SK-N-SH (cell line): ENCODE results near the gene SPIRE2. TPM values are rescaled to one million over a fixed set of nuclear protein-coding genes. Genes with fewer than 3 reads are reported as not detected.
"Not testable (repeated sequence)": the region's sequence is repeated elsewhere in the genome, so short reads cannot be mapped to it uniquely, and the experiment has no call there.

Source experiments
- CTCF ChIA-PET: fragments of 300-600, 350-600 bp; formaldehyde crosslinking; extraction: SDS; loops from one replicate; lab custom pipeline; 2021; lab: Yijun Ruan, JAX
- POLR2A ChIA-PET: fragments of 350-600 bp; sonication (Branson Sonifier 250); formaldehyde crosslinking; extraction: SDS; loops from one replicate; lab custom pipeline; 2020; ENCODE audit warnings: antibody characterized with exemption, inconsistent platforms; lab: Yijun Ruan, JAX
- DNase-seq: peaks from one replicate; pipeline ENCODE4 v3.0.0; 2012
- H2AFZ ChIP-seq: fragments of 200-600 bp; sonication (generic); 2 replicates; pipeline ENCODE4 v1.8.1; 2016; ENCODE audit warnings: antibody characterized with exemption, mild to moderate bottlenecking, low read depth
- H3F3A ChIP-seq: fragments of 200-600 bp; sonication (generic); replicated peaks from 2 replicates; pipeline ENCODE3; 2016; ENCODE audit warnings: antibody characterized with exemption, mild to moderate bottlenecking; ENCODE audit not compliant: insufficient read depth
- H3K27ac ChIP-seq, 2 experiments: fragments of 200-500 bp in 1 of 2; fragments of 200-600 bp in 1 of 2; sonication (Bioruptor generic) in 1 of 2; sonication (generic), shearing (Covaris generic) in 1 of 2; 2 replicates each; pipeline versions ENCODE4 v1.5.1 to v1.6.1; 2014 to 2016; ENCODE audit warnings: low read depth in 2 of 2, inconsistent platforms in 1 of 2, low read length in 1 of 2, mild to moderate bottlenecking in 1 of 2, mixed read lengths in 1 of 2
- H3K27me3 ChIP-seq: fragments of 200-600 bp; sonication (generic), shearing (Covaris generic); 2 replicates; pipeline ENCODE4 v1.6.1; 2016; ENCODE audit warnings: mixed run types; ENCODE audit not compliant: insufficient read depth
- H3K36me3 ChIP-seq, 2 experiments: fragments of 200-500 bp in 1 of 2; fragments of 200-600 bp in 1 of 2; sonication (Bioruptor generic) in 1 of 2; sonication (generic) in 1 of 2; replicated peaks in 1 of 2; 2 replicates each; pipeline versions ENCODE3 to v1.5.1; 2014 to 2016; ENCODE audit warnings: low read length in 1 of 2, mild to moderate bottlenecking in 1 of 2; ENCODE audit not compliant: insufficient read depth in 2 of 2, control insufficient read depth in 1 of 2
- H3K4me1 ChIP-seq, 2 experiments: fragments of 200-500 bp in 1 of 2; fragments of 200-600 bp in 1 of 2; sonication (Bioruptor generic) in 1 of 2; sonication (generic), shearing (Covaris generic) in 1 of 2; 2 replicates each; pipeline versions ENCODE4 v1.5.1 to v1.6.1; 2014 to 2016; ENCODE audit warnings: low read depth in 1 of 2, low read length in 1 of 2, mixed run types in 1 of 2; ENCODE audit not compliant: insufficient read depth in 2 of 2, control insufficient read depth in 1 of 2
- H3K4me2 ChIP-seq: fragments of 200-600 bp; sonication (generic), shearing (Covaris generic); 2 replicates; pipeline ENCODE4 v1.6.1; 2017; ENCODE audit warnings: mixed run types
- H3K4me3 ChIP-seq, 2 experiments: fragments of 200-500 bp in 1 of 2; fragments of 200-600 bp in 1 of 2; sonication (Bioruptor generic) in 1 of 2; sonication (generic), shearing (Covaris generic) in 1 of 2; 2 replicates each; pipeline versions ENCODE4 v1.5.1 to v1.8.1; 2014 to 2016; ENCODE audit warnings: low read depth in 2 of 2, inconsistent platforms in 1 of 2, low read length in 1 of 2, mild to moderate bottlenecking in 1 of 2, mixed read lengths in 1 of 2, moderate library complexity in 1 of 2
- H3K79me2 ChIP-seq: fragments of 200-600 bp; sonication (generic); 2 replicates; pipeline ENCODE4 v1.8.1; 2017; ENCODE audit warnings: mild to moderate bottlenecking; ENCODE audit not compliant: insufficient read depth
- H3K9ac ChIP-seq: fragments of 200-600 bp; sonication (generic); 2 replicates; pipeline ENCODE4 v1.6.1; 2017; ENCODE audit warnings: mixed run types
- H3K9me2 ChIP-seq: fragments of 200-600 bp; sonication (generic); 2 replicates; pipeline ENCODE4 v1.6.1; 2017; ENCODE audit warnings: mixed run types
- H3K9me3 ChIP-seq: fragments of 200-600 bp; sonication (generic); 2 replicates; pipeline ENCODE4 v1.6.1; 2017; ENCODE audit warnings: mixed run types, mild to moderate bottlenecking, moderate library complexity
- H4K20me1 ChIP-seq: fragments of 200-600 bp; sonication (generic); 2 replicates; pipeline ENCODE4 v1.6.1; 2017; ENCODE audit warnings: mild to moderate bottlenecking, mixed run types; ENCODE audit not compliant: insufficient read depth
- FOSL2 ChIP-seq: IDR thresholded peaks from 2 replicates; pipeline ENCODE4 v1.4.0; 2012; ENCODE audit warnings: low read depth, mild to moderate bottlenecking, moderate library complexity, borderline replicate concordance
- PBX3 ChIP-seq: IDR thresholded peaks from 2 replicates; pipeline ENCODE4; 2012
- USF2 ChIP-seq: fragments of 150-350 bp; IDR thresholded peaks from 2 replicates; pipeline ENCODE4 v1.6.1; 2017; ENCODE audit warnings: antibody characterized with exemption, low read length, low read depth, borderline replicate concordance
- WGBS: methylation state at CpG from one replicate; pipeline ENCODE4 v1.1.6; 2017; ENCODE audit warnings: low lambda C conversion rate; 5-methylcytosine and 5-hydroxymethylcytosine counted together
- polyA plus RNA-seq, 3 experiments: library from polyadenylated mRNA; depleted of rRNA; stranded (reverse); fragments of >200 nt; gene quantifications; 2 replicates each; pipeline ENCODE4 v1.2.3, GENCODE V29; 2012

Gene SPIRE2
- polyA plus RNA-seq, 1 of the 3 experiments (the other 2 are of a cell fraction) = 15.3 TPM

GRCh38 chr16:89914642-89915285 is 86.5 kb downstream of the SPIRE2 start:
- Histone ChIP-seq H3K36me3 (peaks cover 8 to 20% of the 10 kb centered on the region in 2 experiments), H3K4me1 (peaks cover 0 to 27% of the 10 kb centered on the region in 2 experiments; a peak in 3 of 4 replicates)
- H3K4me2 ChIP-seq, H3K79me2 ChIP-seq, POLR2A ChIA-PET, CTCF ChIA-PET, DNase-seq, H3K27ac ChIP-seq, H3K9me3 ChIP-seq, H3K9me2 ChIP-seq, H2AFZ ChIP-seq, H3F3A ChIP-seq, H3K4me3 ChIP-seq, H4K20me1 ChIP-seq, H3K27me3 ChIP-seq, H3K9ac ChIP-seq: not testable (repeated sequence)
- WGBS = 75% methylated on average over 10 of the region's 11 CpGs

- H2AFZ ChIP-seq = no peak overlapping the region
- peaks cover 8 to 17% of the 10 kb centered on the region in 2 experiments for H3K36me3 ChIP-seq
- POLR2A ChIA-PET = no interaction called here
- H3K4me2 ChIP-seq = no peak overlapping the region
- H3K27me3 ChIP-seq = no peaks in the 10 kb centered on the region
- H3K9me2 ChIP-seq = no peaks in the 10 kb centered on the region
- no peaks in the 10 kb centered on the region for H3K9me3 ChIP-seq
- CTCF ChIA-PET = no interaction called here
- H3F3A ChIP-seq = peaks cover 10% of the 10 kb centered on the region
- H3K79me2 ChIP-seq = peaks cover 4% of the 10 kb centered on the region; the same call in 1 of the 2 replicates
- no peak overlapping the region for H3K27ac ChIP-seq
- no peak for TF ChIP-seq PBX3
- TF ChIP-seq USF2 = no peak
- TF ChIP-seq FOSL2 = no peak
- no peaks in the 10 kb centered on the region for H4K20me1 ChIP-seq
- 96% methylated on average over 30 of the region's 40 CpGs for WGBS
- H3K4me1 ChIP-seq = peaks cover 3 to 31% of the 10 kb centered on the region in 2 experiments; a peak in 3 of 4 replicates
- H3K9ac ChIP-seq = no peak overlapping the region
- no peak for DNase-seq
- no peak overlapping the region for H3K4me3 ChIP-seq
Measured at GRCh38 chr16:89915303-89916232, 87.3 kb downstream of the SPIRE2 start.
